HuH-7.5 (cell line): Measurements from ENCODE around the gene C9.
A peak's percentile ranks its signal among the peaks of the same experiment; 100 is the strongest.
"Not testable (repeated sequence)": the region's sequence is repeated elsewhere in the genome, so short reads cannot be mapped to it uniquely, and the experiment has no call there.

Experiments
- DNase-seq: peaks from one replicate; pipeline ENCODE4 v3.0.0; 2011; ENCODE audit warnings: low spot score

C9 gene

GRCh38 chr5:39260095-39260494, 104.2 kb downstream of the C9 start:
- DNase-seq = no peak

- peak; percentile 18 for DNase-seq
Measured at GRCh38 chr5:39257554-39257953, 106.7 kb downstream of the C9 start.

- no peak for DNase-seq
Measured at GRCh38 chr5:39256477-39257235, 107.6 kb downstream of the C9 start.

- DNase-seq = no peak
Measured at GRCh38 chr5:39255406-39255805, 108.9 kb downstream of the C9 start.

GRCh38 chr5:39254671-39255070, 109.6 kb downstream of the C9 start:
- DNase-seq = no peak

GRCh38 chr5:39253196-39253595, 111.1 kb downstream of the C9 start:
- DNase-seq = no peak

GRCh38 chr5:39249564-39250274, 114.6 kb downstream of the C9 start:
- no peak for DNase-seq

- DNase-seq = no peak
Measured at GRCh38 chr5:39249069-39249468, 115.2 kb downstream of the C9 start.

GRCh38 chr5:39240750-39241149, 123.5 kb downstream of the C9 start:
- no peak for DNase-seq

GRCh38 chr5:39238366-39239105, 125.8 kb downstream of the C9 start:
- no peak for DNase-seq

GRCh38 chr5:39236718-39237117, 127.6 kb downstream of the C9 start:
- no peak for DNase-seq

- no peak for DNase-seq
Measured at GRCh38 chr5:39235648-39236047, 128.6 kb downstream of the C9 start.

GRCh38 chr5:39234494-39234893, 129.8 kb downstream of the C9 start:
- DNase-seq = not testable (repeated sequence)
